Epidermal melanocyte (primary cell): ENCODE data around the gene POLD1.
"Not testable (repeated sequence)": the region's sequence is repeated elsewhere in the genome, so short reads cannot be mapped to it uniquely, and the experiment has no call there.

Experiments used
- DNase-seq: peaks from one replicate; pipeline ENCODE4 v3.0.0; 2011; ENCODE audit warnings: low spot score; ENCODE audit not compliant: insufficient read length

Gene POLD1

GRCh38 chr19:50435627-50436026, 51.5 kb downstream of the POLD1 start:
- DNase-seq, result no peak

DNA sequence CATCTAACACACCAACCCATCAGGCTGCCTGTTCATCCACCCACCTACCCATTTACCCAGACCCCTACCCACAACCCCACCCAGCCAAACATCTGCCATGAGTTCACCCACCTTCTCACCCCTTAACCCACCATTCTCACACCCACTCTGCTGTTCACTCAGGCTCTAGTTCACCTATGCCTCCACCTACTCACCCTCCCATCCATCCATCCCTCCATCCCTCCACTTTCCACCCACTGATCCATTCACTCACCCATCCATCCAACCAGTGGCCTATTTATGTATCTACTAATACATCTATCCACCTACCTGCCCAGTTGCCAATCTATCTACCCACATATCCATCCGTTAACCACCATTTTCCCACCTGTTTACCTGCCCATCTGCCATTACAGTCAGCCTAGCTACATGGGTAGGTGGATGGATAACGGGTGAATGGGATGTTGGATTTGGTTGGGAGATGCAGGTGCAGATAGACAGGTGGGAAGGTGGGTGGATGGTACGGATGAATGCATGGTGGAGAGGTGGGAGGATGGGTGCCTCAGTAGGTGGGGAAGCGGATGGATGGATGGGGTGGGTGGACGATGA, 53.8 kb downstream of the POLD1 start:
- DNase-seq, result no peak

DNA sequence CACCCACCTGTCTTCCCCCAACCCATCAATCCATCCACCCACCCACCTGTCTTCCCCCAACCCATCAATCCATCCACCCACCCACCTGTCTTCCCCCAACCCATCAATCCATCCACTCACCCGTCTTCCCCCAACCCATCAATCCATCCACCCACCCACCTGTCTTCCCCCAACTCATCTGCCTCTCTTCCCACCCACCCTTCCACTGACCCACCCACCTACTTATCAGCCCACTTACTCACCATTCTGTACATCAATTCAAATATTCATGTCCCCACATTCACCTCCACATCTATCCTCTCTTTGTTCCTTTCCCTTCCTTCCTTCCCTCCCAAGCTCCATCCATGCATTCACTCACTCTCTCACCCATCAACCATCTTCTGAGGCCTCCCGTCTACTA, 55.0 kb downstream of the POLD1 start:
- not testable (repeated sequence) for DNase-seq

DNA sequence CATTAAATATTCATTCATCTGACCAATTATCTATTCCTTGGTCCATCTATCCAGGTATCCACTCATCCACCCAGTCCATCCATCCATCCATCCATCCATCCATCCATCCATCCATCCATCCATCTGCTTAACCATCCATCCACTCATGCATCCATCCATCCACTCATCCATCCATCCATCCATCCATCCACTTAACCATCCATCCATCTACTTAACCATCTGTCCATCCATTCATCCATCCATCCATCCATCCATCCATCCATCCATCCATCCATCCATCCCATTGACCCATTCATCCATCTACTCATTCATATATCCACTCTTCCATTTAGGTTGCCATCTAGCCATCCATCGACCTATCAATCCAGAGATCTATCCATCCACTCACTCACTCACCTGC, 59.9 kb downstream of the POLD1 start:
- DNase-seq, result no peak

DNA sequence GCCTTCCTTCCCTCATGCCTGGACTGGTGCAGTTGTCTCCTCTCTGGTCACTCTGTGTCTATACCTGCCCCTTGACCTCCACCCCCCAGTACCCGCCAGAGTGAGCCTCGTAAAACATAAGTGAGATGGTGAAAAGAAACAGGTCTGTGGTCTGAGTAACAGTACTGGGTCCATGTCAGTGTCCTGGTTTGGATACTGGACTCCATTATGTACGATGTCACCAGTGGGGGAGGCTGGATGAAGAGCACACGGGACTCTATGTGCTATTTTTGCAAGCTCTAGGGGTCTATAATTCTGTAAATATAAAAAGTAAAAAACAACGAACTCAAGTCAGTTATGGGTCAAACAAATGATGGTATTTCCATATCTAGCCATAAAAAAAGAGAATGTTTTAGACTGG, 62.9 kb downstream of the POLD1 start:
- no peak for DNase-seq

DNA sequence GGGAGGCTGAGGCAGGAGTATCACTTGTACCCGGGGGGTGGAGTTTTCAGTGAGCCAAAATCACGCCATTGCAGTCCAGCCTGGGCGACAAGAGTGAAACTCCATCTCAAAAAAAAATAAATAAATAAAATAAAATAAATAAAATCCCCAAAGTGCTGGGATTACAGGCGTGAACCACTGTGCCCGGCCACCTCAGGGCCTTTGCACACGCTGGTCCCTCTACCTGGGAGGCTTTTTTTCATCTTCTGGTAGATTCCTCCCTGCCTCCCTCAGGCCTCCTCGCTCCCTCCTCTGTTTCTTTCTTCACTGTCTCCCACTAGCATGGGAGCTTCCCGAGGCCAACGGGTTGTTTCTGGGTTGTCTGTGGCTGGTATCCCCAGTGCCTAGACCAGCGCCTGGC, 63.6 kb downstream of the POLD1 start:
- DNase-seq, result no peak

GRCh38 chr19:50449236-50449899, 65.2 kb downstream of the POLD1 start:
- no peak for DNase-seq

DNA sequence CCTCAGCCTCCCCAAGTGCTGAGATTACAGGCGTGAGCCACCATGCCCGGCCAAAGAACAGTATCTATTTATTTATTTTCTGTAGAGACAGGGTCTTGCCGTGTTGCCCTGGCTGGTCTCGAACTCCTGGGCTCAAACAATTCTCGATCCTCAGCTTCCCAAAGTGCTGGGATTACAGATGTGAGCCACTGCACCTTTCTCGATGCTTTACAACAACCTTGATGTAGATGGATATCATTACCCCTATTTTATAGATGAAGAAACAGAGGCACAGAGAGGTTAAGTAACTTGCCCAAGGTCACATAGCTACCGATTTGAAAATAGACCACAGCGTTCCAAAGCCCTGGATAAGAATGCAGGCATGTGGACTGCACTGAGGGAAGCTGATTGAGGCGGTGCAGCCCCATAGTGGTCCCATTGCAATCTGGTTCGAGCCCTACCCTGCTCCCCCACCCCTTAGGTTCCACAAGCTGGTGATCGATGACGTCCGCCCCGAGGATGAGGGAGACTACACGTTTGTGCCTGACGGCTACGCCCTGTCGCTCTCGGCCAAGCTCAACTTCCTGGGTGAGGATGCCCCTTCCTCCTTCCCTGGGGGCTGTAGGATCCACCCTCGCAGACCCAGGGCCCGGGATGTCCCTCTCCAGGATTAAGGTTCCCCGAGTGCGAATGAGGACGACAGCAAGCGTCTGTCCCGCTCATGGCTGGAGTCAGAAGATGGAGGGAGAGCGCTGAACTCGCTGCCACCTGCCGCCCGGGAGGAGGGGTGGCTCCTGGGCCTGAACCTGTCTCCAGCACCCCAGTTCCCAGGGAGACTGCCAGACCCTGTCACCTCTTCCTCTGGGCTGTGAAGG, 66.4 kb downstream of the POLD1 start:
- DNase-seq, result no peak

- no peak for DNase-seq
These were observed 67.0 kb downstream of the POLD1 start for GRCh38 chr19:50451223-50451534.

GRCh38 chr19:50453243-50453642, 69.1 kb downstream of the POLD1 start:
- no peak for DNase-seq

DNA sequence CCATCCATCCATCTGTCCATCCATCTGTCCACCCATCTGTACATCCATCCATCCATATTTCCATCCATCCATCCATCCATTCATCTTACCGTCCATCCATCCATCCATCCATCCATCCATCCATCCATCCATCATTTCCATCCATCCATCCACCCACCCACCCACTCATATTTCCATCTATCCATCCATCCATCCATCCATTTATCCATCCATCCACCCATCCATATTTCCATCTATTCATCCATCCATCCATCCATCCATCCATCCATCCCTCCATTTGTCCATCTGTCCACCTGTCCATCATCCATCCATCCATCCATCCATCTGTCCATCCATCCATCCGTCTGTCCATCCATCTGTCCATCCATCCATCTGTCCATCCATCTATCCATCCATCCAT, 71.8 kb downstream of the POLD1 start:
- DNase-seq, result no peak

DNA sequence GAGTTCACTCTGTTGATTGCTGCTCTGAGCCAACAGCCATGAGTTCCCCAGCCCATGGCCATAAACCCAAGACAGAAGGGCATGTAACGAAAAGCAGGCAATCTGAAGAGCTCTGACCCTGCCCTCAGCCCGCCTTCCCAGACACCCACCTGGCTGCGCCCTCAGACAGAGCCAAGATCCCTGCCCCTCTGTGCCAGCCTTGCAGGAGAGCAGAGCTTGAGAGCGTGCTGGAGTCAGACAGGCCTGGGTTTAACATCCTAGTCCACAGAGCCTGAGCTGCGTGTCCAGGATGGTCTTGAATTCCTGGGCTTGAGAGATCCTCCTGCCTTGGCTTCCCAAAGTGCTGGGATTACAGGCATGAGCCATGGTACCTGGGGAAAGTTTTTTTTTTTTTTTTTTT, 73.2 kb downstream of the POLD1 start:
- no peak for DNase-seq

- DNase-seq, result no peak
These were observed 74.4 kb downstream of the POLD1 start for GRCh38 chr19:50458396-50459066.

- no peak for DNase-seq
These were observed 74.9 kb downstream of the POLD1 start for GRCh38 chr19:50459067-50459456.

GRCh38 chr19:50459638-50460037, 75.5 kb downstream of the POLD1 start:
- no peak for DNase-seq

DNA sequence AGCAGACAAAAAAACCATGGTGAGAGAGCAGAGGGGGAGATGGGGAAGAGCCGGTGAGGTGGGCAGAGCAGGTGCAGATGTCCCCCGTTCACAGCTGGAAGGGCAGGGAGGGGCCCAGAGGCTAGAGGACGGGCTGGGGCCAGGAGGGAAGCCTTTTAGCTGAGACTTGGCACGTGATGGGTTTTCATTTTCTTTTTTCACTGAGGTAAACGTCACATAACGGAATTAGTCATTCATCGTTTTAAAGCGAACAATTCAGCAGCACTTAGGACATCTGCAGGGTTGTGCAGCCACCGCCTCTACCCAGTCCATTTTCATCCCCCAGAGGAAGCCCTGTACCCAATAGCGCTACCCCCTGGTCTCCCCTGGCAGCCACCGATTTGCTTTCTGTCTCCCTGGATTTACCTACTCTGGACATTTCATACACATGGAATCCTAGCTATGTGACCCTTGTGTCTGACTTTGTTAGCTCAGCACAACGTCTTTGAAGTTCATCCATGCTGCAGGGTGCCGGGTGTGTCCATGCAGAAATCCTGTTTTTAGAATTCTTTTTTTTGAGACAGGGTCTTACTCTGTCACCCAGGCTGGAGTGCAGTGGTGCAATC, 76.1 kb downstream of the POLD1 start:
- DNase-seq, result no peak

DNA sequence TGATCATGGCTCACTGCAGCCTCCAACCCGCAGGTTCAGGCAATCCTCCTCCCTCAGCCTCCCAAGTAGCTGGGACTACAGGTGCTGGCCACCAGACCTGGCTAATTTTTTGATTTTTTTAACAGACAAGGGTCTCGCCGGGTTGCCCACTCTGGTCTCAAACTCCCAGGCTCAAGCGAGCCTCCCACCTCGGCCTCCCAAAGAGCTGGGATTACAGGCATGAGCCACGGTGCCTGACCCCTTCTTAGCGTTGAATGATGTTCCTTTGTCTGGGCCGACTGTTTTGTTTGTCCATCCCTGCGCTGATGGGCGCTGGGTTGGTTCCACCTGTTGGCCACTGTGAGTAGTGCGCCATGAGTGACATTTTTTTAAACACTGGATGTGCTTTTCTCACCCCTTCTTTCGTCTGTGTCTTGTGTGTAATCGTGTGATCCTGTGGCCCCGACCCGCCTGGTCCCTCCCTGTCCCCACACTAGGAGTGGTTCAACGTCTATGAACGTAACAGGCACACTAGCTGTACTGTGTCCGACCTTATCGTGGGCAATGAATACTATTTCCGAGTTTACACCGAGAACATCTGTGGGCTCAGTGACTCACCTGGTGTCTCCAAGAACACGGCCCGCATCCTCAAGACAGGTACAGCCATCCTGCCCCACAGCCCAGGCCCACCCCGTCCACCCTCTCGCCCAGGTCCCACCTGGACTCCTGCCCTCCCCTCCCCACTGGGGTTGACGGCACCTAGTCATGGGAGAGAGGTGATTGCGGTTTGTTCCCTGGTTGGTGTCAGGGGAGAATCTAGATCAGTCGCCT, 77.1 kb downstream of the POLD1 start:
- DNase-seq, result peak; percentile 98

DNA sequence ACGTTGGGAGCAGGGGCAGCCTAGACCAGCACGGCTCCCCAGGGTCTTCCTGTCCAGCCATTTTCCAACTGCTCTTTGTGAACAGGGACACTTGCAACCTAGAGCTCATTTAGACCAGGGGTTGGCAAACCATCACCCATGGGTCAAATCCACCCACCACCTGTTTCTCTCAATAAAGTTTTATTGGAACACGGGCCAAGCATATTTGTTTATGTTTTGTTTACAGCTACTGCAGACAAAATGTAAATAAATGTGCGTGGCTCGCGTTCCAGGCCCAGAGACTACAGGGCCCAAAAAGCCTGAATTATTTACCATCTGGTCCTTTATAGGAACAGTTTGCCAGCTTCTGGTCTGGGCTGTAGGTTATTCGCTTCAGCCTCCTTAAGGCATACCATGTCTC, 78.8 kb downstream of the POLD1 start:
- DNase-seq, result no peak

GRCh38 chr19:50464348-50464747, 80.2 kb downstream of the POLD1 start:
- DNase-seq, result no peak

GRCh38 chr19:50465000-50465399, 80.9 kb downstream of the POLD1 start:
- no peak for DNase-seq
